ENCODE measurements around the gene GTF2IRD1. TPM values are rescaled to one million over a fixed set of nuclear protein-coding genes. Genes with fewer than 3 reads are reported as not detected.

Gene GTF2IRD1
- polyA plus RNA-seq, 1 of the 3 experiments (the other 2 are of a cell fraction), result 26.4 TPM

GRCh38 chr7:74612015-74612829 is 158.5 kb downstream of the GTF2IRD1 start:
- H3F3A ChIP-seq (replicated peaks; ENCODE audit: insufficient read depth), result peaks cover 8% of the 10 kb centered on the region
- peak; percentile 62 for DNase-seq
- no peaks in the 10 kb centered on the region for H4K20me1 ChIP-seq (ENCODE audit: insufficient read depth)
- H3K36me3 ChIP-seq (replicated peaks in 1 of 2; ENCODE audit: control insufficient read depth in 1 of 2, insufficient read depth in 2 of 2, low read length in 1 of 2), result no peaks in the 10 kb centered on the region
- peaks cover 0 to 9% of the 10 kb centered on the region in 2 experiments; a peak in 1 of 4 replicates for H3K4me1 ChIP-seq (ENCODE audit: control insufficient read depth in 1 of 2, insufficient read depth in 2 of 2, low read depth in 1 of 2, low read length in 1 of 2)
- H3K79me2 ChIP-seq (ENCODE audit: insufficient read depth), result no peaks in the 10 kb centered on the region
- no peak overlapping the region; a peak in 1 of 4 replicates for H3K27ac ChIP-seq (ENCODE audit: low read depth in 2 of 2, low read length in 1 of 2)
- H3K27me3 ChIP-seq (ENCODE audit: insufficient read depth), result no peaks in the 10 kb centered on the region
- H3K9me2 ChIP-seq, result no peaks in the 10 kb centered on the region
- H3K9ac ChIP-seq, result no peak overlapping the region
- H2AFZ ChIP-seq (ENCODE audit: low read depth), result no peak overlapping the region; the same call in 1 of the 2 replicates
- TF ChIP-seq EP300 (IDR thresholded peaks at IDR 0.05; ENCODE audit: borderline replicate concordance in 1 of 2, low read depth in 1 of 2, low read length in 1 of 2), result peak in 1 of 2 experiments; percentile 70; a peak in 2 of 4 replicates
- TF ChIP-seq, protein P1, sequence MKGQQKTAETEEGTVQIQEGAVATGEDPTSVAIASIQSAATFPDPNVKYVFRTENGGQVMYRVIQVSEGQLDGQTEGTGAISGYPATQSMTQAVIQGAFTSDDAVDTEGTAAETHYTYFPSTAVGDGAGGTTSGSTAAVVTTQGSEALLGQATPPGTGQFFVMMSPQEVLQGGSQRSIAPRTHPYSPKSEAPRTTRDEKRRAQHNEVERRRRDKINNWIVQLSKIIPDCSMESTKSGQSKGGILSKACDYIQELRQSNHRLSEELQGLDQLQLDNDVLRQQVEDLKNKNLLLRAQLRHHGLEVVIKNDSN (IDR thresholded peaks at IDR 0.05; ENCODE audit: borderline replicate concordance, low read depth), result no peak
- WGBS (ENCODE audit: low lambda C conversion rate), result 74% methylated on average over 11 of the region's 11 CpGs
- no peaks in the 10 kb centered on the region for H3K9me3 ChIP-seq
- no peak overlapping the region for H3K4me3 ChIP-seq (ENCODE audit: low read depth in 2 of 2, low read length in 1 of 2)
- ChIA-PET POLR2A (interaction anchor here (0.7 kb wide), 1 partner anchor 46 kb away, joined by 3 read pairs; no protein-coding TSS in a partner anchor), CTCF (interaction anchor here (0.6 to 1.5 kb wide), 3 partner anchors 12 to 161 kb away, joined by 3 read pairs; no protein-coding TSS in a partner anchor)
- no peak overlapping the region for H3K4me2 ChIP-seq

DNA sequence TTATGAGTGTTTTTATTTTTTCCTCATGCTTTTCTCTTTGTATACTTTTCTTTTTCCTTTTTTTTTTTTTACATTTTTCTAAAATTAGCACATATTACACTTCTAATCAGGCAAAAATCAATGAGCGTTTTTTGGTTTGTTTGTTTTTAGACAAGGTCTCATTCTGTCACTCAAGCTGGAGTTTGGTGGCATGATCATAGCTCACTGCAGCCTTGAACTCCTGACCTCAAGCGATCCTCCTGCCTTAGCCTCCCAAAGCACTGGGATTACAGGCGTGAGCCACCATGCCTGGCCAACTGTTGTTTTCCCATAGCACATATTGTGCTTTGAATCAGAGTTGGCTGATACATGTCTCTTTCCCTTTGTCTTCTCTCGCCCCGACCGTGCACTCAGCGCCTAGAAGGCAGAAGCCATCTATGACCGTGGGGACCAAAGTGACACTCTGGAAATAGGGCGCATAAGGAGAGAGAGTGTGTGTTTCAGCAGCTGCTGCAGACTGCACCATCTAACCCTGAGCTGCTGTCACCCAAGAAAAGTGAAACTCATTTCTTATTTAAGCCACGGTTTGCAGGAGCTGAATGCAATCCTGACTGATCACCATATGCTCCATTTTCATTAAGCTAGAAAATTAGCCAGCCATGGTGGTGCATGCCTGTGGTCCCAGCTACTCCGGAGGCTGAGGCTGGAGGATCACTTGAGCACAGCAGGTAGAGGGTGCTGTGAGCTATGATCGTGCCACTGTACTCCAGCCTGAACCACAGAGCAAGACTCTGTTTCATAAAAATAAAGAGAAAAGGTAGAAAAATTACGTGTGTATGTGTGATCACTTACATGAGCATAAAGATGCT is 162.5 kb downstream of the GTF2IRD1 start:
- peaks cover 0 to 13% of the 10 kb centered on the region in 2 experiments; a peak in 1 of 4 replicates for H3K4me1 ChIP-seq (ENCODE audit: control insufficient read depth in 1 of 2, insufficient read depth in 2 of 2, low read depth in 1 of 2, low read length in 1 of 2)
- no peak overlapping the region for H2AFZ ChIP-seq (ENCODE audit: low read depth)
- no peak for TF ChIP-seq RXRA (IDR thresholded peaks at IDR 0.05; ENCODE audit: borderline replicate concordance, low read depth)
- no peak overlapping the region for H3K4me3 ChIP-seq (ENCODE audit: low read depth in 2 of 2, low read length in 1 of 2)
- H3K79me2 ChIP-seq (ENCODE audit: insufficient read depth), result no peaks in the 10 kb centered on the region
- no peaks in the 10 kb centered on the region for H3K9me3 ChIP-seq
- no peaks in the 10 kb centered on the region for H3K9me2 ChIP-seq
- ChIA-PET CTCF (interaction anchor here (0.6 to 0.9 kb wide), 3 partner anchors 15 to 199 kb away, joined by 3 read pairs; no protein-coding TSS in a partner anchor), POLR2A (no interaction called here)
- no peak overlapping the region for H3K4me2 ChIP-seq
- H4K20me1 ChIP-seq (ENCODE audit: insufficient read depth), result no peaks in the 10 kb centered on the region
- WGBS (ENCODE audit: low lambda C conversion rate), result 93% methylated on average over 13 of the region's 13 CpGs
- DNase-seq, result no peak
- H3K9ac ChIP-seq, result no peak overlapping the region
- no peaks in the 10 kb centered on the region for H3K27me3 ChIP-seq (ENCODE audit: insufficient read depth)
- no peaks in the 10 kb centered on the region for H3K36me3 ChIP-seq (replicated peaks in 1 of 2; ENCODE audit: control insufficient read depth in 1 of 2, insufficient read depth in 2 of 2, low read length in 1 of 2)
- peaks cover 8% of the 10 kb centered on the region for H3F3A ChIP-seq (replicated peaks; ENCODE audit: insufficient read depth)
- H3K27ac ChIP-seq (ENCODE audit: low read depth in 2 of 2, low read length in 1 of 2), result no peak overlapping the region

GRCh38 chr7:74617180-74617744 is 163.6 kb downstream of the GTF2IRD1 start:
- Histone ChIP-seq H3K9me3 (no peaks in the 10 kb centered on the region), H3K4me3 (ENCODE audit: low read depth in 2 of 2, low read length in 1 of 2) (no peak overlapping the region), H3K27me3 (ENCODE audit: insufficient read depth) (no peaks in the 10 kb centered on the region), H3K4me1 (ENCODE audit: control insufficient read depth in 1 of 2, insufficient read depth in 2 of 2, low read depth in 1 of 2, low read length in 1 of 2) (peaks cover 0 to 12% of the 10 kb centered on the region in 2 experiments; a peak in 1 of 4 replicates), H3K9ac (no peak overlapping the region), H3K36me3 (replicated peaks in 1 of 2; ENCODE audit: control insufficient read depth in 1 of 2, insufficient read depth in 2 of 2, low read length in 1 of 2) (no peaks in the 10 kb centered on the region), H2AFZ (ENCODE audit: low read depth) (0 out of 2 replicates have a peak overlapping the region, but pooled peaks have one; percentile 30), H3F3A (replicated peaks; ENCODE audit: insufficient read depth) (peaks cover 8% of the 10 kb centered on the region), H3K27ac (ENCODE audit: low read depth in 2 of 2, low read length in 1 of 2) (peak overlapping the region in 1 of 2 experiments; percentile 1; a peak in 1 of 4 replicates), H4K20me1 (ENCODE audit: insufficient read depth) (no peaks in the 10 kb centered on the region), H3K79me2 (ENCODE audit: insufficient read depth) (no peaks in the 10 kb centered on the region), H3K4me2 (no peak overlapping the region), H3K9me2 (no peaks in the 10 kb centered on the region)
- peak; percentile 54 for DNase-seq
- ChIA-PET POLR2A (no interaction called here), CTCF (interaction anchor here (0.9 to 2.0 kb wide), 3 partner anchors 11 to 200 kb away, joined by 3 to 8 read pairs (median 3); no protein-coding TSS in a partner anchor)
- 73% methylated on average over 6 of the region's 9 CpGs for WGBS (ENCODE audit: low lambda C conversion rate)
- TF ChIP-seq, protein P1 (IDR thresholded peaks at IDR 0.05; ENCODE audit: borderline replicate concordance, low read depth), result no peak
- 0 out of 2 replicates have a peak, but pooled peaks have one; percentile 14 for TF ChIP-seq GATA2 (CRISPR knock-in tag; IDR thresholded peaks at IDR 0.05)
